Right renal cortex interstitium (tissue), 3 donors: ENCODE measurements around the gene NFIB. TPM values are rescaled to one million over a fixed set of nuclear protein-coding genes. Genes with fewer than 3 reads are reported as not detected.

Experiments
- DNase-seq, 3 donors: peaks; one replicate each; pipeline ENCODE4 v3.0.0-alpha.2; 2013; ENCODE audit warnings: low read depth in 3 of 3, low spot score in 2 of 3
- polyA plus RNA-seq, 3 donors: library from polyadenylated mRNA; unstranded; fragments of 120-200 nt; gene quantifications; one replicate each; pipeline ENCODE4 v1.2.1, GENCODE V29; 2013; ENCODE audit not compliant: insufficient read length in 3 of 3

The NFIB gene
- polyA plus RNA-seq, 3 donors, result 18.1 to 19.9 (median 18.4) TPM

GRCh38 chr9:14087576-14087975, 226.4 kb downstream of the NFIB start:
- DNase-seq, result no peak

GRCh38 chr9:14086495-14086894, 227.4 kb downstream of the NFIB start:
- no peak for DNase-seq

DNA sequence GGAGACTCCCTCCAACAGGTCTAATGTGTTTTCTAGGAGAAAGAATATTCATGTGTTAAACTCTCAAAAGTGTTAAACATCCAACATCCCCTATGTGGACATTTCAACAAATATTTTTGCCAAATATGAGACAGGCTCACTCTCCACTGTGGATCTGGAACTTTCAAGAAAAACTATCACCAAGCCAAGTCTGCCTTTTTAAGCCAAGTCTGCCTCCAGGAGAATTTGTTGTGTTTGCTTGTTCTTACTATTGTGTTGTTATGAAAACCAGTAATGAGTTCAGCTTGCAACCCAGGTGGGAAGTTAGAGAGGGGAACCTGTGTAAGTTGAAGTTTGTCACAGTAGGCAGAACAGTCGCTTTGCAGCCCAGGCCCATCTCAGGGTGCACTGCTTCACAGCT, 228.1 kb downstream of the NFIB start:
- no peak for DNase-seq

- DNase-seq, result no peak
These were observed 229.1 kb downstream of the NFIB start for GRCh38 chr9:14084867-14085266.

- DNase-seq, result no peak
These were observed 230.6 kb downstream of the NFIB start for GRCh38 chr9:14083366-14083765.

DNA sequence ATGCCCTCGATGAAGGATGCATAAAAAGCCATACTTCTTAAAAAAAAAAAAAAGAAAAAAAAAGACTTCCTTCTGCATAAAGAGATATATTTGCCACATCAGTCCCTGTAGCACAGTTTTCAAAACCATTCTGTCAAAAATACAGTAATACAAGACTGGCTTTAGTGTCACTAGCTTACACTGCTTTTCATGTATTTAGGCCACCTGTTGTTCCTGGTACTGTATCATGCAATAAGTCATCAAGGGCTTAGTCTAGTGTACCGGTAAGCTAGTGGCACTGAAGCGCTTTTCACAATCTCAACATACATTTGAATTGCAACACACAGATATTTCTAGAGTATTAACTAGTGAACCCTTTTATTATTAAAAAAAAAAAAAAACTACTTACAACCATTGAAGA, 231.2 kb downstream of the NFIB start:
- no peak for DNase-seq

GRCh38 chr9:14081745-14082144, 232.2 kb downstream of the NFIB start:
- DNase-seq, result no peak

- no peak for DNase-seq
These were observed 232.9 kb downstream of the NFIB start for GRCh38 chr9:14080959-14081542.

DNA sequence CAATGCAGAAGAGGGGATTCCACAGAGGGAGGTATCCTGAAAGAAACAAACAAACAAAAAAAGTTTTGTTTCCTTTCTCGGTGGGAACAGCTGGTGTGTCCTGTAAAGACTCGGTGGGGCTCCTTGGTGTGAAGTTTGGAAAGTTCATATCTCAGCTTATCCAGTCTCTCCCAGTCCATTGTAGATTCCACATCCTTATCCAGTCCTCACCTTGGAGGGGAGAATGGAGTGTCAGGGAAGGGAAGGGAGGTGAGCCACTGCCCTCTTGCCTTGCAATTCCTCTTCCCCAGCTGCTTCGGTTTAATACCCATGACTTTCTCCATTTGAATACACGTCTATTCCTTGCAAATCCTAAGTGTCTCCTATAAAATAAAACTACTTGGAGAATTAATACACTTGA, 234.5 kb downstream of the NFIB start:
- DNase-seq, result no peak

DNA sequence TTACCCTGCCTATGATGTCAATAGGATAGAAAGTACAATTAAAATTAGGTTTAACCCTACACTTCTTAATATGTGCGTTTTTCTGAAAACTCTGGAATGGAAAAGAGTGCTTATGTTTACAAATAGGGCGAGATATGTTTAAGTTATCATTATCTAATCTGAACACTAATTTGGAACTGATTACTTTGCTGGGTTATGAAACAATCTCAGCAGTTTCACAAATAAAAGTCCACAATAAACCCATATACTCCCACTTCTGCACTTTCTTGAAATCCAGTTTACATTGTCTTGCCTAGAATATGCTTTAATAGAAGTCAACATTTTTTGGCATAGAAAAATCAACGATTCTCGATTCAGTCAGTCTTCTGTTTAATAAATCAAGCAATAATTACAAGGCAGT, 236.3 kb downstream of the NFIB start:
- DNase-seq, result no peak

DNA sequence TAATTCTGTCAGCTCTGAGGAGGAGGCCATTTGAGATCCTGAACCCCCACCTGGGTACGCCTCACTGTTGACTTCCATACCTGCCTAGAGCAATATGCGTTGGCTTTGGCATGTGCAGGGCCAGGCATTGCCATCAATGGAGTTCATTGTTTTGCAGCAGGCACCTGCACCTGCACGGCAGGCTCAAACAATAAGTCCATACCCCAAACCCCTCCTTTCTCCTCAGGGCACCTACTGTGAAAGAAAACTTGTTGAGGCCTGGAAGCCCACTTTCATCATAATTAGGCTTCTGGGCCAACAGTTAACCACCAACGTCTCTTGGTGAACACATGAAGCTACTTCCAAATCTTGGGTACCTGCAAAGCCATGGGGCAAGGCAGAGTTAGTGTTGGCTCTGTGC, 238.7 kb downstream of the NFIB start:
- DNase-seq, result no peak

DNA sequence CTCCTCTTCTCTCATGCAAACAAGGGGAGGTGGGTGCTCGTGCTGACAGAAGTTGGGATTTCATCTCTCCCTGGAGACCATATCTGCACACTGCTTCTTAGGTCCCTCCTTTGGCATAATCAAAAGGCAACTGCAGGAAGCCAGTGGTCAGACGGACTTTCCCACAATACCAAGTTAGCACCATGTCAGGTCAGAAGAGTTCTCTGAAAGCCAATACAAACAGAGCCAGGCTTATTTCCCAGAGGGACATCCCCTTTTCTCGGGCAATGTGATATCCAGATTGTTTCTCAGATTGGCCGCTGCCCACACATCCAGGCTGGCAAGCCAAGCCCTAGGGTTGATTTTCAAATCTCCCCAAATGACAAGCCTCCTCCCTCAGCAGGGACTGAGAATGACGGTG, 241.1 kb downstream of the NFIB start:
- DNase-seq, result no peak

DNA sequence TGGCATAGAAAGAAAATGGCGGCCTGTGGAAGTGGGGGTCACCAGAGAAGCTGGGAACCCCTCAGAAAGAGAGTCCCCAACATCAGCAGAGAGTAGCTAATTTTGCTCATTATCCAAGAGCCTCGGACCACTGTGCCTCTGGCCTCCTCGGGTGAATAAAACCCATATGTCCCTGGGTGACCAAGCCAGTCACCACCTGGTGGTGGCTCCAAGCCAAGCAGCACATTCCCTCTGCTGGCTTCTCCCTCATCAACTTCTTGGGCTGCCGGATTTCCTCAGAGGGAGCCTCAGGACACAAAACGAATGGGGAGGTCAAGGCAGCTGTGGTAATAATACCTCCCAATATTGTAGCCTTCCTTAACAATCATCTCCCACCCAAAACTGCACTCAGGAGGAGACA, 242.5 kb downstream of the NFIB start:
- DNase-seq, result no peak

DNA sequence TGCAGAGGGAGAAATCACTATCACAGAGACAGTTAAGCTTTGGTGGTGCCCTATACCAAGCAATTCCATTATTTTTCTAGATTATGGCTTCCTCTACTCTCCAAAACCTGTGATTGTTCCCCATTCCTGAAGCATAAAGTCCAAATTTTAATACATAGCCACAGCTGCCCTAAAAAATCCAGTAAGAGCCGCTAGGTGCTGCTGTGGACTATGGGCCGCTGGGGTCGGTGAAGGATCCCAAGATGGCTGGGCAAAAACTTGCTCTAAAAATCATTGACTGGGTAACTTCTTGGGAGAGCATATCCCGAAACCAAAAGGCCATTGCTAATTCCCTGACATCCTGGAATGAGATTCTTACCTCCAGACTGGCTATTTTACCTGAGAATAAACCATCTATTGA, 245.3 kb downstream of the NFIB start:
- no peak for DNase-seq

DNA sequence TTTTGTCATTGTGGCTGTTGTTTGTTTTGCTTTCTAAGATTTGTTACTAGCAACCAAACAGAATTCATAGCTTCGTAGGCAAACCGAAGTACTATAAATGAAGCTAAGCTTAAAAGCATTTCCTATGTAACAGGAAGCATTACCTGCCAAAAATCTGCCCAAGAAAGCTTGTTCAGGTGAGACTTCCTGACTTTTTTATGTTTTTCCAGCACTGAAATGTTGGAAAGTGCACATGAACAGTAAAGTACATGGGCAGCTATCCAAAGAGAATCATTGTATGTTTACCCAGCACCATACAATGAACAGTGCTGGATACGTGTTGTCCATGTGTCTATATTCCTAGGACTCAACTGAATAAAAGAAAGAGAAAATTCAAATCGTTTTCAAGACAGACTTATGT, 247.1 kb downstream of the NFIB start:
- DNase-seq, result no peak

DNA sequence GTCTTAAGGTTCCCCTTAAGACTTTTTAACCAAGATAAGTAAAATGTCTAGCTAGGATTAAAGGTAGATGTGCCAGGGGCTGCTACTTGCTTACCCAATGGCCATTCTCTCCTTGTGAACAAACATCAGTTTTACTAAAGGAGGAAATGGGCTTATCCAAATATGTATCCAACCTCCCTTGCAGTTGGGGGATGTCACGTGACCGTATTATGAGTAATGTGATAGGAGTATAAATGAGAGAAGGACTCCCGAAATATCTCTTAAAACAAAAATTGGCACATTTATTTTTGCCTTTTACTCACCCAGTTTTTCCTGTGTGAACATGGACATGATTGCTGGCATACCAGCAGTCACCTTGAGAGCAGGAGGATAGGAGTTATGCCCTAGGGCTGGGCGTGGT, 247.9 kb downstream of the NFIB start:
- DNase-seq, result no peak

DNA sequence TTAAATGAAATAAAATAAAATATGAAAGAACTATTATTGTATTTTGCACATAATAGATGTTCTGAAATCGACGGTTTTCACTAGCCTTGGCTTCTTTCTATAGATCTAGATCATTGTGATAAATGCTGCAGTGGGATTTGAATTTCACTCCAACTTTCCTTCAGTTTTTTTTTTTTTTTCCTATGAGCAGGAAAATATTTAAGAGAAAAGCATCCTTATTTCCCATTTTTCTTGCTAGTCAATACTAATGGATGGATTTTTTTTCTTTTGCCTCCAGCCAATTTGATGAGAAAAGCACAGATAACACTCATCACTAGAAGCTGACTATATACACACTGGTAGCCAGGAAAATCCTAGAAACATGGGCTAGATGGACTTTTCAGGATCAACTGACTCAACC, 249.0 kb downstream of the NFIB start:
- no peak for DNase-seq

DNA sequence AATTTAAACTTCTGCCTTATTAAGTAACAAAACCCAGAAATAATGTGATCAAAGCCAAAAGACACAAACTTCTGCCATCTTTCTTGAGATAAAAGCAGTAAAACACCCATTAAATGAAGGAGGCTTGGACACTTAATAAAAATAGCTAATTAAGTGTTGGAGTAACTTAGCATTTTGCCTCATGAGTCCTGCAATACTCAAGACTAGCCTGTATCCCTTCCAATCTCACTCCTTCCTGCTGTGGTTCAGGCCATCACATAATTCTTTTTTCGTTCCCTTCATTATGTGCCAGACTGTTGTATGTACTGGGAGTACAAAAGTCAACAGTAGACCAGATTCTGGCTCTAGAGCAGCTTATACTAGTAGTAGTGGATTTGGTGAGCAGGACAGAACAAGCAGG, 250.2 kb downstream of the NFIB start:
- DNase-seq, result no peak

DNA sequence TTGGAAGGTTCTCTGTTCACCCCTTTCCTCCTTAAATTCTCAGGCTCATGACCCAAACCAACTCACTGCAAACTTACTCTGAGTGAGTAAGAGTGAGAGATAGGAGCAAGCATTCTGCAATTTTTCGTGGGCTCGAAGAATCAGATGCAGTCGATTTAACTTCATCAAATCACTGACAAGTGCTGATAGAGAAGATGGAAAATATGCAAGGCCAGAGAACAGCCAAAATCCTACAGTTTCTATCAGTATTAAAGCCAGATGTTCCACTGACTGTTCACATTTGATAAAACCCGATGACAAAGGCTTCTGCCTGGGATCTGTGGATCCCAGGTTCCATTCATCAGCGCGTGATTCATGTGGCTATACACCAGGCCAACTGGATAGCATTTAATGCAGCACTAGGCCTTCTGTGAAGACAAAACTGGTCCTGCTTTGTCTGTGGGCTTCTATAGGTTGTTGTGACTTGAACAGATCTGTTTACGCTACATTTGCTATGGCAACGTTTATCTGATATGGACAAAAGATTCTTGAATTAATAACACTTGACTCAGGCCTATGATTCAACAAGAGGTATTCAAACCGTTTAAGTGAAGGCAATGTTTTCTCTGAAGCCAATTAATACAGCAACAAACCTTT, 251.2 kb downstream of the NFIB start:
- DNase-seq, result no peak

- no peak for DNase-seq
These were observed 251.9 kb downstream of the NFIB start for GRCh38 chr9:14061936-14062585.

GRCh38 chr9:14058325-14058688, 255.6 kb downstream of the NFIB start:
- DNase-seq, result no peak
